Measurements from ENCODE around the gene ACO2. TPM values are rescaled to one million over a fixed set of nuclear protein-coding genes. Genes with fewer than 3 reads are reported as not detected.

Gene ACO2
- total and polyA plus RNA-seq, 2 of the 13 experiments (the other 11 are each of a cell fraction or from before 2014, with no cell fraction given), result 19.2 to 45.6 TPM

GRCh38 chr22:41544671-41545476 is 76.0 kb downstream of the ACO2 start (continued):
- no peak for TF ChIP-seq SRSF4 (IDR thresholded peaks at IDR 0.05; ENCODE audit: low read depth, low read length, poor library complexity, severe bottlenecking)
- no peak for TF ChIP-seq RFX5 (IDR thresholded peaks at IDR 0.05; ENCODE audit: low read depth, low read length)
- TF ChIP-seq ARID5B (CRISPR knock-in tag; IDR thresholded peaks at IDR 0.05), result 0 out of 2 replicates have a peak, but pooled peaks have one; percentile 33
- no peak for TF ChIP-seq ZBTB42 (CRISPR knock-in tag; IDR thresholded peaks at IDR 0.05)
- no peak for TF ChIP-seq TRIM22 (IDR thresholded peaks at IDR 0.05)
- TF ChIP-seq CREB1 (IDR thresholded peaks at IDR 0.05), result no peak
- 0 out of 2 replicates have a peak, but pooled peaks have one; percentile 12 for TF ChIP-seq CREB1 (CRISPR knock-in tag; IDR thresholded peaks at IDR 0.05)
- no peak for TF ChIP-seq ATAD3A (CRISPR knock-in tag; IDR thresholded peaks at IDR 0.05)
- TF ChIP-seq RAD21 (CRISPR knock-in tag; IDR thresholded peaks at IDR 0.05), result no peak
- TF ChIP-seq ZNF546 (CRISPR knock-in tag; conservative IDR thresholded peaks at IDR 0.05), result 0 out of 2 replicates have a peak, but pooled peaks have one; percentile 7
- TF ChIP-seq MTA3 (CRISPR knock-in tag; IDR thresholded peaks at IDR 0.05), result no peak
- TF ChIP-seq SALL2 (CRISPR knock-in tag; IDR thresholded peaks at IDR 0.05), result no peak
- peak; percentile 88 for TF ChIP-seq RFX3 (CRISPR knock-in tag; IDR thresholded peaks at IDR 0.05)
- no peak for TF ChIP-seq ZNF354B (CRISPR knock-in tag; IDR thresholded peaks at IDR 0.05)
- TF ChIP-seq TFAP4 (IDR thresholded peaks at IDR 0.05; ENCODE audit: borderline replicate concordance, low read depth), result no peak
- 0 out of 2 replicates have a peak, but pooled peaks have one; percentile 9 for TF ChIP-seq KLF9 (CRISPR knock-in tag; IDR thresholded peaks at IDR 0.05; ENCODE audit: low read depth)
- TF ChIP-seq BATF2 (CRISPR knock-in tag; IDR thresholded peaks at IDR 0.05), result 0 out of 2 replicates have a peak, but pooled peaks have one; percentile 7
- TF ChIP-seq CREM (IDR thresholded peaks at IDR 0.05), result 0 out of 2 replicates have a peak, but pooled peaks have one; percentile 28
- TF ChIP-seq CREM (CRISPR knock-in tag; IDR thresholded peaks at IDR 0.05), result no peak
- 0 out of 2 replicates have a peak, but pooled peaks have one; percentile 25 for TF ChIP-seq ELF3 (CRISPR knock-in tag; IDR thresholded peaks at IDR 0.05)
- TF ChIP-seq ZNF567 (CRISPR knock-in tag; IDR thresholded peaks at IDR 0.05; ENCODE audit: borderline replicate concordance), result no peak
- no peak for TF ChIP-seq IRF9 (CRISPR knock-in tag; IDR thresholded peaks at IDR 0.05; ENCODE audit: borderline replicate concordance)
- 0 out of 2 replicates have a peak, but pooled peaks have one; percentile 1 for TF ChIP-seq RARA (CRISPR knock-in tag; IDR thresholded peaks at IDR 0.05)
- TF ChIP-seq RARG (CRISPR knock-in tag; IDR thresholded peaks at IDR 0.05; ENCODE audit: low read depth), result no peak

All from HepG2 (cell line).